HG03097 (cell line): ENCODE results near the gene CCDC201.

ENCODE experiments used
- ATAC-seq: cut with Tn5 transposase; IDR thresholded peaks from one replicate; pipeline ENCODE4 v1.9.1; 2021; ENCODE audit not compliant: unreplicated experiment, low FRiP score

The CCDC201 gene, protein sequence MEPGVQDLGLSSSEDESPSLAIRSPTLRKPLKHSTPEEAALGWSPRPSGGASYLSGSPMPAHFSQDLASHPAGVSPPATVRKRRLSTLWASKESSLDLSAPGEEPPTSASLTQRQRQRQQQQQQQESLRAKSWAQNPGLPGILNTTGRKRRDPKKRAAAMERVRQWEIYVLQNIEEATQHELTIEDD

DNA sequence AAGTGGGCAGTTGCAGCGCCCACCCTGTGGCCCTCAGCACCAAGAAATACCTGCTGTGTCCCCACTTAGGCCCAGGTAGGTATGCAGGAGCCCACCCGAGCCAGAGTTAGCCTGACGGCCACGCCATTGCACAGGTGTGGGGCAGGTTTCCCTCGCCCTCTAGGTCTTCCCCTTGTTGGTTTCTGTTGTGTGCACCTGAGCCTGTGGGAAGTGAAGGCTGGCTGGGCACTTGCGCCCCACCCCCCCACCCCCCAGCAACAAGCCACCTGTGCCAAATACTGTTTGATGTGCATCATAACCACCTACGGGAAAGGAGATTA, at the start of gene CCDC201:
Gene CCDC201 (minus strand): TSS at position 48 of the 320 bp plus-strand sequence. CDS start 75 bp downstream, outside the sequence.
- no peak for ATAC-seq

DNA sequence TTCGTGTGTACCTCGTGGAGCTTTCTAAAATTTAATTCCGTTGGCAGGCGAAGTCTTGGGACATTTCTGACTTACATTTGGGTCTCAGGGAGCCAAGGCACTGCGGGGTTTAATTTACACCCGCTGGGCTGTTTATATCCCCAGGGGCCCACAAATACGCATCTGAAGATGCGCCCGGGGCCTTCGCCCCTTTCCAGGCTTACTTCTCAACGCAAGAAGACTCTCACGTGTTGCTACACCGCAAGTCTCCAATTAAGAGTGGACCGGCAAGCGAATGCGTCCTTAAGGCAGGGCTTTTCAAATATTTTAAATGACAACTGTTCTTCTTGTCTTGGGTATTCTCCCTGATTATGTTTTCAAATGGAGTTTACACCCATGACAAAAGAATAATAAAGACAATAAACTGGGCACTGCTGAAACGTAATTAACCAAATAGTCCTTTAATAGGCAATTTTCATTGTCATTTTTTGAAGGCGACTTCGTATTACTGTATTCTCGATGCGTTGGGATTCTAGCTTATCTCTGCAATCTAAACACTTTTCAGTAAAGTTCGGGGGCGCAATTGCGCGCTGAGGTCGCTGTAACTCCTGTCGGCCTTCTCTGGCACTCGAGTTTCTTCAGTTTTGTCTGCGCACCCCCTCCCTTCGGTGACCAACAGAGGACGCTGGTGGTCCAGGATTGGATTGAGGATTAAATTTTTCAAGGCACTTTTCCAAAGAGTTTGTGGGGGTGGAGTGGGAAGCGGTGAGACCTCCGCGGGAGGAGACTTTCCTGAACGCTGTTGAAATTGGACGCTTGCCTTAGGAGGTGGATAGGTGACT, 49.0 kb upstream of the CCDC201 start:
- ATAC-seq: no peak

DNA sequence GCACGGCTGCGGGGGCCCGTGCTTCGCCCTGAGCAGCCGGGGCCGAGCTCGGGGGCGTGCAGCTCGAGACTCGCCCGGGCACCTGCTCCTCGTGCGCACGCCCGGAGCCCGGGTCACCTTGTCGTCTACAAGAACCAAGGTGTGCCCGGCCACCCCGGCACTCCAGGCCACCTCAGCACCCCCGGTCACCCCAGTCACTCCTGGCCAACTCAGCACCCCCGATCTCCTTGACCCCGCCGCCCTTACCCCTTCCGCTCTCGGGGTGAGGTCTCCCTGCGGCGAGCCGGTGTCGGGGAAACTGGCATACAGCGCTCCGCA, 48.5 kb upstream of the CCDC201 start:
- ATAC-seq: no peak

DNA sequence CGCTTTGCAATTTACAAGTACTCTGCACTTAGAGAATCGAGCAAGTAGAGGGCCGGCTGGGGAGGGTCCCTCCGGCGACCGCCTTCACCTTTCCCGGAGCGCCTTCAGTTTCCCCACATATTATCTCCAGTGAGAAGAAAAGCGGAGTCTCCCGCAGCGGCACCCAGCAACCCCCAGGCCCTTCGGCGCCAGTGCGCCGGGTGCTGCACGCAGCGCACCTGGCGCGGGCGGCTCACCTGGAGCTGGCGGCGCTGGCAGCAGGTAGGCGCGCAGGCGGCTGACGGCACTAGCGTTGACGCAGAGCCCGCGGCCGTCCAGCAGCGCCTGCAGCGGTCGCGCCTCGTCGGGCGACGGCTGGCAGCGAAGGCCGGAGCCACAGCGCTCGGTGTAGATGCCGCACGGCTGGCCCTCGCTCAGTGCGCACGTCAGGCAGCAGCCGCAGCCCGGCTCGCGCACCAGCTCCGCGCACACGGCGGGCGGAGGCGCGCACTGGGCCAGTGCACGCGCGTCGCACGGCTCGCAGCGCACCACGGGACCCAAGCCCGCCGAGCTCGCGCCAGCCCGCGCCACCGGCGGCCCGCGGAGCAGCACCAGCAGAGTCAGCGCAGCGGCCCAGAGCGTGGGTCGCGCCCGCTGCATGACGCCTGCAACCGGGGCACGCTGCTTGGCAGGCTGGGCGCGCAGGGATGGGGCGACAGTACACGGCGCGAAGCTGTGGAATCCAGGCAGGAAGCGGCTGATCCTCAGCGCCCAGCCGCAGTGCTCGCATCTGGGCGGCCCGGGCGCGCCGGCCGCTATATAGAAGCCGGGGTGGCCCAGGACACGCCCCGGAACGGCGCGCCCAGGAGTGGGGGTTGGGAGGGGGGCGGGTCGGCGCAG, 47.9 kb upstream of the CCDC201 start, which contains the start of gene IGFBP3:
Gene IGFBP3 (minus strand): TSS at position 771 of the 879 bp plus-strand sequence. CDS start 132 bp downstream, at position 639.
- ATAC-seq: no peak

DNA sequence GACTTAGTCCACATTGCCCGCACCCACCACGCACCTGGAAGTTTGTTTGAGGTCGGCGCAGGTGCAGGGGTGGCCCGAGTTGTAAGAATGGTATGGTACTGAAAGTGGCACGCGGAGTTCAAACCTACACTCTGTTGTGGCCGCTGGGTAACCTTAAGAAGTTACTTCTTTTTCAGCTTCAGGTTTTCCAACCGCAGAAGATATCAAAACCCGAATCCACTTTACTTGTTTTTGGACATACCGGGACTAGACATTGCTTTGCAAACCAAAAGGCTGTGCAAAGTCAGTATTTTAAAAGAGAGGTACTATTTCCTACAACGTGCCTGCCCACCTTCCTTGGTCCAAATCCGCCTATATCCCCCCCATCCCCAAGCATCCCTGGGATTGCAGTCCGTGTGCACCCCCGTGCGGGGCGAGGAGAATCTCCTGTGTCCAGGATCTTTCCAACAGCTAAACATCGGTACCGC, 47.1 kb upstream of the CCDC201 start:
- no peak for ATAC-seq

DNA sequence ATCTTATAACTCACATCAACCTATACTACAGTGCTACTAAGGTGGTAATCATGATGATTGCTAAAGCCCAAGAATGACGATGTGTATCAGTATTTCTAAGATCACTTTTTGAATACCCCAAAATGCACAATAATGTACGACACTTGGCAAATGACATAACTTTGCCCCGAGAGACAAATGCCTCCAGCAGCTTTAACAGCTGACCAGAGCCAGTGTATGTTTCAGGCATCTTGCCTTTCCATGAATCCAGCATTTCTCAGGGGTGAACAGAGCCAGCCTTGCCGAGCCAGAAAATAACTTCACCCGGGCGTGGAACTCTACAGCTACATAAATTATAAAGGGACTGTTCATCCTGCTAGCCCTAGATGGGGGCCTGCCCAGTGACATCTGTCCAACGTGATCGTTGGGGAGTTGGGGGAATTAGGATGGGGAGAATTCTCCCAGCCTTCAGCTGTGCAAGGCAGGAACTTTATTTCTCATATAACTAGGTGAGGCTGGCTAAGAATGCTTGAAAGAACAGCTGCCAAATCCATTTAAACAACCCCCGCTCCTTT, 46.4 kb upstream of the CCDC201 start:
- ATAC-seq: no peak

DNA sequence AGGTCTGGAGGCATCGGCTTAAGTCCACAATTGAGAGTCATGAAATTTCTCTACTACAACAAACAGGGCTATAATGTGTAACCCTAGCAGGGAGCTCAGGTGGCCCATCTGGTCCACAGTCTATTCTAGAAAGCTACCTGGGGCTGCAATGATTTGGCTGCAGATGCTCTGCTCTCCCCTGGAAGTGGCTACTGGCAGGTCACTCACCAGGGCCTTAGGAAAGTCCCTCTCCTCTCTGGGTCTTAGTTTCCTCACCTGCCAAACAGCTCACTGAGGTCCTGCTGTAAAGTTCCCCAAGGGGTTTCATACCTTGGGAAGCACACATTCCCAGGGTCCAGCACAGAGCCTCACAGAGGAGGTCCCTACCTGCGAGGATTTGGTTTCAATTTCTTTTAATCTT, 45.7 kb upstream of the CCDC201 start:
- ATAC-seq: no peak

DNA sequence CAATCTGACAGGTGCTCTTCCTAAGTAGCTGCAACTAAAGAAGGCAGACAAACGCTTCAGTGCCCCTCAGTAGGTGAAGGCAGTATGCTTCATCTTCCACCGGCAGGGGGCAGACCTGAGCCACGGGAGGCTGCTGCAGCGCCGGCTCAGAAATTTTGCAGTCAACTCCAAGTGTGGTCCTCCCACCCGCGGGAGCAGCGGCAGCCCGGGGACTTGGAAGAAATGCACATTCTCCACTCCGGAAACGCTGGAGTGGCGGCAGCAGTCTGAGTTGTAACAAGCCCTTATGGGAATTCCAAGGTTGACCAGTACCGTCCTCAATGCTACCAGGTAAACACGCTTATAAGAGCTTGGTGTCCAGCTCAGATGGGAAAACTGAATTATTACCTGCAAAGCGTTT, 44.8 kb upstream of the CCDC201 start:
- ATAC-seq: peak; percentile 73

DNA sequence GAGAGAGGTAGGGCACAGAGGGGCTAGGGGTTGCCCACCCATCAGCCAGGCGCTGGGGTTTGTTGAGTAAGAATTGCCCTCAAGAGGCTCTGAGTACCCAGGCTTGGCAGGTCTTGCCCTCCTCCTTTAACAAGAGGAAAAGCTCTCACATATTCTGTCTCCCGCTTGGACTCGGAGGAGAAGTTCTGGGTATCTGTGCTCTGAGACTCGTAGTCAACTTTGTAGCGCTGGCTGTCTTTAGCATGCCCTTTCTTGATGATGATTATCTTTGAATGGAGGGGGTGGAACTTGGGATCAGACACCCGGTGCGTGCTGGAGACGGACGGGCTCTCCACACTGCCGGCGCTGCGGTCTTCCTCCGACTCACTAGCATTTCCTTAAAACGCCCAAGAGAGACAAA, 44.2 kb upstream of the CCDC201 start:
- ATAC-seq: no peak

DNA sequence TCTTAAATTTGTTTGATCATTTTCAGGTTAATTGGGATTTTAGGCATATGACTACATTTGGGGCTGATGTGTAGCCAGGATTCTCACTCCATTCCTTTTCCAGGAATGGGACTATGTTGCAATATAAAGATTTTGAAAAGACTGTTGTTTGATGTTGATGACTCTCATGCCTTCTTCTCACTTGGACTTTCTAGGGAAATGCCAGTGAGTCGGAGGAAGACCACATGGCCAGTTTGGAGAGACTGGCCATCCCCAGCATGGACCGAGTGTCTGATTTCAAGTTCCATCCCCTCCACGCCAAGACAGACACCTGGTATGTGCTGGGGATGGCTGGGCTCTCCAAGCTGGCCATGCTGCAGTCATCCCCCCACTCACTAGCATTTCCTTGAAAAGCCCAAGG, 42.7 kb upstream of the CCDC201 start:
- no peak for ATAC-seq

DNA sequence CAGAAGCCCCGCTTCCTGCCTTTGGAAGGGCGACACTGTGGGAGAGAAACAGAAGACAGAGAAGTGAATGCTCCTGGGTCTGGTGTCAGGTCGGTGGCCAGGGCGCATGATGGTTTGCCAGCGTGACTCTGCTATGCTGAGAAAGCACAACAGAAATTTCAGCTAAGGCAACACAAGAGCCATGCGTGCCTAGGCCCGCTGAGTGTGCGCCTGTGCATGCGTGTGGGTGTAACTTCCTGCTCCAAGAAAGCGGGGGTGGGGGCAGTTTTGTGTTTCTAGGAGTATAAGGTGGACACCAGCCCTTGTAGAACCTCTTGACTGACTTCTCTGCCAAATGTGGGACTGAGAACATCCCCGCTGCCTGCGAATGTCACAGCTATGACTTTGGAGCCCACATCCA, 42.0 kb upstream of the CCDC201 start:
- no peak for ATAC-seq

DNA sequence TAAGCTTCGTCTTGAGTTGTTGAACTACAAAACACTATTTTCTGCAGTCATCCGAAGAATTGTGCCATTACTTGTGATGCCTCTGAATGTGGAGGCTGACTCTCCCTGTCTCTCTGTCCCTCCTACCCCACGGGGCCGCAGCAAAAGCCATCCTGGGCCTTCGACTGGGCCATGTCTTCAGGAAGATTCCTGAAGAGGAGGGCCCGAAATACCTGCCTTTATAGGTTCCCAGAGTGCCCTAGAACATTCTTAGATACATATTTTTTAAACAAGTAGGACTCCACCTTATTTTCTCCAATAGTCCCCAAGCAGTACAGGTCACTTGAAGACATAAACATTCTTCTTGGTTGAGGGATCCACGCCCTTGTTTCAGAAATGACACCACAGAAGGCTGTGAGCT, 40.1 kb upstream of the CCDC201 start:
- no peak for ATAC-seq

DNA sequence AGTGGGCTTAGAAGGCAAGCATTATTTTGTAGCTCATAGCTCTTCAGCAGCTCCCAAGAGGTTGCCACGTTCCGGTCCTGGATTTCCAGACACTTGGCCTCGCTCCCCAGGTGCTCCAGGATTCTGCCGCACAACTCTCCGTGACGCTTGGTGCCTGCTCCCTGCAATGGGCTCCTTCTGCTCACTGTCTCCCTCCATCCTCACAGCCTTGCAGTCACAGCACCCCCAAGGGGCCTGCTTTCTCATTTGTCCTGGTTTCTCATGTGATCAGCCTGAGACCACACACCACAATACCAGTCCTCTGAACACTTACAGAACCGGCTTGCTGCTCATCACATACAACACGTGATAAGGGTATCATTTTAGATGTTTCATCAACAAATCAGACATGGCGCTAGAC, 38.4 kb upstream of the CCDC201 start:
- no peak for ATAC-seq

DNA sequence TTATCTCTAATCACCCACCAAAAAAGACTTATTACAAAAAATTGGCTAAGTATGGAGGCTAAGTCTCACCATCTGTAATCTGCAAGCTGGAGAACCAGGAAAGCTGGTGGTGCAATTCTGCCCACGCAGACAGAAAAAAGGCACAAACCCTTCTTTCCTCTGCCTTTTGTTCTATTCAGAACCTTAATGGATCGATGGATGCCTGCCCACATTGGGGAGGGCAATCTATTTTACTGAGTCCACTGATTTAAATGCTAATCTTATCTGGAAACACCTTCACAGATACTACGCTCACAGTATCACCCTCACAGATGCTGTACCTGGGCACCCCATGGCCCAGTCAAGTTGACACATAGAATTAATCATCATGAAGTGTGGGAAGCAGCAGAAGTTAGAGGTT, 38.0 kb upstream of the CCDC201 start:
- ATAC-seq: no peak

DNA sequence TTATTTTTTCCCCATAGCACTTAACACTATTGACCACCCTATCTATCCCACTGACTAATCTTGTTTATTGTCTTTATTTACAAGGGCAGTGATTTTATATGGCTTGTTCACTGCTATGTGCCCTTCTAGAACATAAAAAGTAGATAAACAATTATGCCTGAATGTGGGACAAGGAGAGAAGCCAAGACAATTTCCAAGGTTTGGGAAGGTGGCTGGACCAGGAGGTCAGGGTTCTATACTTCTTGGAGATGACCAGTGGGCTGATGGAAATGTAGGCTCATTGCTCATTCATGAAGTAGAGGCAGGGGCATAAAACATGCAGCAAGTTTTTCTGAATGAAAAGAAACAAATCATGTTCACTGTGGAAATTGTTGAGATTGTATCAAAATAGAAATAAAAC, 36.7 kb upstream of the CCDC201 start:
- no peak for ATAC-seq

DNA sequence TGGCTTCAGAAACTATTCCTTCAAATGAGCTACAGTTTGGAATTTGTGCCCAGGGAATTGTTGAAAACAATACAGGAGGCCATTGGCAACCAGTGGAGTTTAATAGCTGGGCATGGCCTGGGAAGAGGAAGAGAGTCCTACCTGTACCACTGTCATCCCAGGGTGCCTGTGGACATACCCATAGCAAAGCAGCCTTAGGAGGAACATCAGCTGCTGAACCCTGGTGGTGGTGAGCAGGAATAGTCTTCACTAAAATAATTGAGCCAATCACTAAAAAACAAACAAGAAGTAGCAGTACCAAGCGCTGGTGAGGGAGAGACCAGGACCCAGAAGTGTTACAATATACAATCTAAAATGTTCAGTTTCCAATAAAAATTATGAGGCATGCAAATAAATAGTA, 29.9 kb upstream of the CCDC201 start:
- no peak for ATAC-seq

DNA sequence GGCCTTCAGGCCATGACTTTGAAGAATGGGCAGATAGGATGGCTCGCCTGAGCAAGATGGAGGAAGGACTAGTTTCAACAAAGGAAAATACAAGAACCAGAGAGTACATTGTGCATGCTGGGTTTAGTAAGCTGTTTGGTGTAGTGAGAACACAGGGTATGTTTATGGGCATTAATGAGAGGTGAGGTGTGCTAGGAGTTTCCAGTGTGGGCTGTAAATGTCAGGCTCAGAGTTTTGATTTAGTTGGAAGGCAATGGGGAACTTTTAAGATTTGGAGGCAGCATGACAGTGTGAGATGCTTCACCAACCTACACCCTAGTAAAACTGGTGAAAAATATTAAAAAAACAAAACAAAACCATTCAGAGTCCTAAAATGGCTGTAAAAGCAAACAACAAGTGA, 28.7 kb upstream of the CCDC201 start:
- no peak for ATAC-seq

DNA sequence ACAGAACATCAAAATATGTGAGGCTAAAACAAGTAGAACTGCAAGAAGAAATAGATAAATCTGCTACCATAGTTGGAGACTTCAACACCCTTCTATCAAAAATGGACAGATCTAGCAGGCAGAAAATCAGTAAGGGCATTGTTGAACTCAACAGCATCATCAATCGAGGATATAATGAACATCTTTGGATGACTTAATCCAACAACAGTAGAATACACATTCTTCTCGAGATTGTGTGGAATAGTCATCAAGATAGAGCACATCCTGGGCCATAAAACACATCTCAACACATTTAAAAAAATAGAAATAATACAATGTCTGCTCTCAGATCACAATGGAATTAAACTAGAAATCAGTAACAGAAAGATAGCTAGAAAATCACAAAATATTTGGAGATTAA, 25.3 kb upstream of the CCDC201 start:
- no peak for ATAC-seq

DNA sequence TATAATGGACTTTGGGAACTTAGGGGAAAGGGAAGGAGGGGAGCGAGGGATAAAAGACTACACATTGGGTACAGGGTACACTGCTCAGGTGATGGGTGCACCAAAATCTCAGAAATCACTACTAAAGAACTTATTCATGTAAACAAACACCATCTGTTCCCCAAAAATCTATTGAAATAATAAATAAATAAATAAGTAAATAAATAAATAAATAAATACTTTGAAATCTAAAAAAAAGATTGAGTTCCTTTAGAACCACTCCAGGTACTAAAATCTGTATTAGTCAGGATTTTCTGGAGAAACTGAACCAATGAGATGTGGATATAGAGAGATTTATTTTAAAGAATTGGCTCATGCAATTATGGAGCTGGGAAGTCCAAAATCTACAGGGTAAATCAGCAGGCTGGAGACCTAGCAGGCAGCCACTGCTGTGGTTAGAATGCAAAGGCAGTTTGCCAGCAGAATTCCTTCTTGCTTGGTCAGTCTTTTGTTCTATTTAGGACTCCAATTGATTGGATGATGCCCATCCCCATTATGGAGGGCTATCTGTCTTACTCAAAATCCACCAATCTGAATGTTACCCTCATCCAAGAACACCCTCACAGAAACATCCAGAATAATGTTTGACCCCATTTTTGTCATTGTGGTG, 24.3 kb upstream of the CCDC201 start:
- no peak for ATAC-seq

DNA sequence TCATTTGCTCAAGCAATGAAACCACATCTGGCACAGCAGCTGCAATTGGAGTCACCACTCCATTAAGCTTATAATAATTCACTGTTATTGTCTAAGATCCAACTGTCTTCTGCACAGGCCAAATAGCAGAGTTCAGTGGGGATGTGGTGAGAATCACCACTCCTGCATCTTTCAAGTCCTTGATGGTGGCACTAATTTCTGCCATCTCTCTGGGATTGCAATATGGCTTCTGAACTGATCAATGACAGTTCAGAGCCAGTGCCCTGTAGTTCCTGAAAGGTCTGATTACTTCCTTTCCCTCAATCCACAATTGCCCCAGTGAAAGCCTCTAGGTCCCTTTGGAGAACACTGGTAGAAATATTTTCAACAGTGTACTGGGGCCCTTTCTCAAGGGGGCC, 21.8 kb upstream of the CCDC201 start:
- ATAC-seq: no peak
